Skeletal muscle satellite cell (primary cell): ENCODE measurements around the gene ACADM.
A peak's percentile ranks its signal among the peaks of the same experiment; 100 is the strongest.
"Not testable (repeated sequence)": the region's sequence is repeated elsewhere in the genome, so short reads cannot be mapped to it uniquely, and the experiment has no call there.

ENCODE experiments used
- H3K27me3 ChIP-seq: 2 replicates; pipeline ENCODE4 v1.7.0; 2013; ENCODE audit warnings: low read length; ENCODE audit not compliant: control insufficient read depth, insufficient read depth
- H3K36me3 ChIP-seq: 2 replicates; pipeline ENCODE4 v1.7.0; 2013; ENCODE audit warnings: mild to moderate bottlenecking, control low read depth, low read length; ENCODE audit not compliant: insufficient read depth
- H3K4me1 ChIP-seq: 2 replicates; pipeline ENCODE4 v1.7.0; 2013; ENCODE audit warnings: low read length; ENCODE audit not compliant: control insufficient read depth, insufficient read depth
- H3K4me2 ChIP-seq: 2 replicates; pipeline ENCODE4 v1.7.0; 2013; ENCODE audit warnings: mild to moderate bottlenecking, low read length
- H3K4me3 ChIP-seq: 2 replicates; pipeline ENCODE4 v1.7.0; 2013; ENCODE audit warnings: low read length
- H3K9ac ChIP-seq: 2 replicates; pipeline ENCODE4 v1.7.0; 2013; ENCODE audit warnings: mild to moderate bottlenecking, low read depth, low read length, moderate library complexity
- H3K9me3 ChIP-seq: replicated peaks from 2 replicates; pipeline ENCODE4 v1.7.0; 2013; ENCODE audit warnings: mild to moderate bottlenecking, control low read depth, low read length

ACADM gene

GRCh38 chr1:75780183-75780582 is 55.7 kb downstream of the ACADM start:
- H3K27me3 ChIP-seq, H3K9ac ChIP-seq, H3K4me1 ChIP-seq, H3K4me3 ChIP-seq, H3K9me3 ChIP-seq, H3K36me3 ChIP-seq, H3K4me2 ChIP-seq: not testable (repeated sequence)

GRCh38 chr1:75783920-75784319 is 59.4 kb downstream of the ACADM start:
- not testable (repeated sequence) for H3K4me3 ChIP-seq, H3K4me1 ChIP-seq, H3K9ac ChIP-seq, H3K4me2 ChIP-seq, H3K9me3 ChIP-seq, H3K27me3 ChIP-seq
- peaks cover 16% of the 10 kb centered on the region for H3K36me3 ChIP-seq

GRCh38 chr1:75785320-75785982 is 60.9 kb downstream of the ACADM start:
- H3K4me2 ChIP-seq = peak overlapping the region; percentile 91
- H3K4me1 ChIP-seq = peaks cover 11% of the 10 kb centered on the region
- H3K9me3 ChIP-seq = no peaks in the 10 kb centered on the region
- H3K4me3 ChIP-seq = peak overlapping the region; percentile 86
- peaks cover 31% of the 10 kb centered on the region for H3K36me3 ChIP-seq
- no peaks in the 10 kb centered on the region for H3K27me3 ChIP-seq
- H3K9ac ChIP-seq = peak overlapping the region; percentile 96

GRCh38 chr1:75785983-75786853 is 61.7 kb downstream of the ACADM start, which contains the start of gene RABGGTB:
Gene RABGGTB (plus strand): TSS chr1:75786256. CDS start chr1:75786272, 16 bp downstream.
- peaks cover 19% of the 10 kb centered on the region for H3K4me1 ChIP-seq
- peak within 1 kb of the TSS; percentile 96 for H3K9ac ChIP-seq
- peaks cover 39% of the 10 kb centered on the region for H3K36me3 ChIP-seq
- H3K4me2 ChIP-seq = peak within 1 kb of the TSS; percentile 91
- peak within 1 kb of the TSS; percentile 86 for H3K4me3 ChIP-seq
- no peaks in the 10 kb centered on the region for H3K27me3 ChIP-seq
- no peaks in the 10 kb centered on the region for H3K9me3 ChIP-seq

GRCh38 chr1:75786901-75787493 is 62.5 kb downstream of the ACADM start:
- Histone ChIP-seq H3K27me3 (no peaks in the 10 kb centered on the region), H3K4me1 (peaks cover 19% of the 10 kb centered on the region), H3K4me3 (peak overlapping the region; percentile 86), H3K4me2 (peak overlapping the region; percentile 91), H3K36me3 (peaks cover 47% of the 10 kb centered on the region), H3K9ac (peak overlapping the region; percentile 96), H3K9me3 (no peaks in the 10 kb centered on the region)

GRCh38 chr1:75787524-75787923 is 63.0 kb downstream of the ACADM start:
- Histone ChIP-seq H3K36me3 (peaks cover 52% of the 10 kb centered on the region), H3K4me1 (peaks cover 19% of the 10 kb centered on the region), H3K9me3 (no peaks in the 10 kb centered on the region), H3K27me3 (no peaks in the 10 kb centered on the region), H3K4me2 (peak overlapping the region; percentile 91), H3K4me3 (peak overlapping the region; percentile 86), H3K9ac (peak overlapping the region; percentile 96)

GRCh38 chr1:75789988-75790387 is 65.5 kb downstream of the ACADM start:
- Histone ChIP-seq H3K4me3 (peak overlapping the region; percentile 18), H3K9ac (no peak overlapping the region), H3K9me3 (no peaks in the 10 kb centered on the region), H3K4me2 (peak overlapping the region; percentile 91), H3K36me3 (peaks cover 77% of the 10 kb centered on the region), H3K27me3 (no peaks in the 10 kb centered on the region), H3K4me1 (peaks cover 19% of the 10 kb centered on the region)

GRCh38 chr1:75791022-75791421 is 66.5 kb downstream of the ACADM start:
- no peaks in the 10 kb centered on the region for H3K9me3 ChIP-seq
- H3K4me3 ChIP-seq = peak overlapping the region; percentile 36
- no peaks in the 10 kb centered on the region for H3K27me3 ChIP-seq
- H3K4me2 ChIP-seq = peak overlapping the region; percentile 91
- peaks cover 19% of the 10 kb centered on the region for H3K4me1 ChIP-seq
- H3K9ac ChIP-seq = peak overlapping the region; percentile 26
- H3K36me3 ChIP-seq = peaks cover 87% of the 10 kb centered on the region

GRCh38 chr1:75792091-75792490 is 67.6 kb downstream of the ACADM start:
- H3K36me3 ChIP-seq = peaks cover 95% of the 10 kb centered on the region
- peaks cover 19% of the 10 kb centered on the region for H3K4me1 ChIP-seq
- H3K9ac ChIP-seq = no peak overlapping the region

GRCh38 chr1:75794382-75794781 is 69.9 kb downstream of the ACADM start:
- no peaks in the 10 kb centered on the region for H3K27me3 ChIP-seq
- no peaks in the 10 kb centered on the region for H3K9me3 ChIP-seq
- H3K4me2 ChIP-seq = no peak overlapping the region
- H3K4me1 ChIP-seq = peaks cover 13% of the 10 kb centered on the region
- H3K9ac ChIP-seq = no peak overlapping the region
- no peak overlapping the region for H3K4me3 ChIP-seq
- peaks cover 85% of the 10 kb centered on the region for H3K36me3 ChIP-seq

More at GRCh38 chr1:75792091-75792490, 67.6 kb downstream of the ACADM start:
- Histone ChIP-seq H3K27me3 (no peaks in the 10 kb centered on the region), H3K9me3 (no peaks in the 10 kb centered on the region), H3K4me3 (no peak overlapping the region), H3K4me2 (no peak overlapping the region)

GRCh38 chr1:75795703-75796193 is 71.2 kb downstream of the ACADM start:
- no peak overlapping the region for H3K9ac ChIP-seq
- H3K36me3 ChIP-seq = peaks cover 72% of the 10 kb centered on the region
- H3K9me3 ChIP-seq = no peaks in the 10 kb centered on the region
- no peak overlapping the region for H3K4me3 ChIP-seq
- H3K27me3 ChIP-seq = no peaks in the 10 kb centered on the region
- H3K4me1 ChIP-seq = peaks cover 4% of the 10 kb centered on the region
- H3K4me2 ChIP-seq = no peak overlapping the region
